M059J (cell line): ENCODE data around the gene ELL. TPM values are rescaled to one million over a fixed set of nuclear protein-coding genes. Genes with fewer than 3 reads are reported as not detected.

Source experiments
- DNase-seq: peaks from one replicate; pipeline ENCODE4 v3.0.0-alpha.2; 2012; ENCODE audit warnings: low read depth
- total RNA-seq: library from RNA; depleted of rRNA; stranded (reverse); fragments of >200 nt; shearing (Covaris generic); gene quantifications from 2 replicates; pipeline ENCODE4 v1.2.3, GENCODE V29; 2014; rRNA removed

Gene ELL
- total RNA-seq, 1 experiment from 2014 or later = 15.4 TPM

- DNase-seq = no peak
Measured at GRCh38 chr19:18397242-18398202, 124.3 kb downstream of the ELL start, which contains the start of gene LRRC25. TSS of gene LRRC25 (minus strand) at chr19:18397622. CDS start at chr19:18396963, 659 bp downstream.

GRCh38 chr19:18396471-18397241 lies 125.2 kb downstream of the ELL start:
- no peak for DNase-seq

GRCh38 chr19:18393836-18394235 lies 128.0 kb downstream of the ELL start:
- DNase-seq = no peak

- DNase-seq = no peak
Measured at GRCh38 chr19:18392926-18393325, 128.9 kb downstream of the ELL start.

Other genes starting within 250 kb of the ELL start
- 0.10 TPM in 1 of 2 replicates, not detected in the other for gene IQCN, start 247.6 kb downstream of the ELL start, total RNA-seq
- 54.1 and 206 TPM in 2 replicates for gene JUND, start 240.4 kb downstream of the ELL start, total RNA-seq
- gene LSM4, start 199.0 kb downstream of the ELL start, total RNA-seq = 314 and 393 TPM in 2 replicates
- gene PGPEP1, start 181.5 kb downstream of the ELL start, total RNA-seq = 10.3 and 13.5 TPM in 2 replicates
- gene GDF15, start 135.9 kb downstream of the ELL start, total RNA-seq = 3.3 and 5.4 TPM in 2 replicates
- gene LRRC25, start 124.4 kb downstream of the ELL start, total RNA-seq = not detected in 2 replicates
- gene SSBP4, start 102.7 kb downstream of the ELL start, total RNA-seq = 55.3 and 61.9 TPM in 2 replicates
- gene ISYNA1, start 83.9 kb downstream of the ELL start, total RNA-seq = 6.2 and 8.9 TPM in 2 replicates
- 209 and 297 TPM in 2 replicates for gene FKBP8, start 21.5 kb upstream of the ELL start, total RNA-seq
- gene KXD1, start 35.8 kb upstream of the ELL start, total RNA-seq = 114 and 124 TPM in 2 replicates
- 910 and 1,251 TPM in 2 replicates for gene UBA52, start 49.8 kb upstream of the ELL start, total RNA-seq
- 62.5 and 89.3 TPM in 2 replicates for gene REX1BD, start 66.7 kb upstream of the ELL start, total RNA-seq
- gene CRLF1, start 84.7 kb upstream of the ELL start, total RNA-seq = 0.49 and 0.57 TPM in 2 replicates
- 0.05 TPM in 1 of 2 replicates, not detected in the other for gene TMEM59L, start 90.8 kb upstream of the ELL start, total RNA-seq
- gene KLHL26, start 115.0 kb upstream of the ELL start, total RNA-seq = 2.2 and 3.6 TPM in 2 replicates
- gene CRTC1, start 161.6 kb upstream of the ELL start, total RNA-seq = 0.64 and 2.8 TPM in 2 replicates